H1 (cell line): ENCODE results near the gene NSFL1C. TPM values are rescaled to one million over a fixed set of nuclear protein-coding genes. Genes with fewer than 3 reads are reported as not detected.

Experiments
- CTCF ChIA-PET: fragments of 300-600 bp; sonication (Branson Sonifier 250); formaldehyde crosslinking; loops from one replicate; lab custom pipeline; 2021; ENCODE audit not compliant: partially characterized antibody; lab: Charles Lee
- POLR2A ChIA-PET: fragments of 300-600 bp; sonication (Branson Sonifier 250); formaldehyde crosslinking; loops from one replicate; lab custom pipeline; 2021; ENCODE audit warnings: inconsistent platforms; ENCODE audit not compliant: partially characterized antibody; lab: Charles Lee
- DNase-seq, 2 experiments: peaks; one replicate each; pipeline versions ENCODE4 v3.0.0 to v3.0.0-alpha.2; 2010 to 2022; ENCODE audit warnings: low spot score in 2 of 2, low read depth in 1 of 2, mixed read lengths in 1 of 2
- FAIRE-seq: peaks from 2 replicates; lab custom pipeline; 2011; peaks lifted over from hg19 to GRCh38; lab: Jason Lieb, UNC
- H2AFZ ChIP-seq: 2 replicates; pipeline ENCODE4 v1.8.1; 2012; ENCODE audit warnings: low read length, inconsistent platforms
- H2AK5ac ChIP-seq: 2 replicates; pipeline ENCODE4 v1.6.1; 2013; ENCODE audit warnings: low read depth, low read length
- H2BK120ac ChIP-seq: replicated peaks from 2 replicates; pipeline ENCODE3; 2013; ENCODE audit warnings: low read depth, low read length, inconsistent platforms
- H2BK12ac ChIP-seq: 2 replicates; pipeline ENCODE4 v1.6.1; 2013; ENCODE audit warnings: low read depth, low read length
- H2BK15ac ChIP-seq: 2 replicates; pipeline ENCODE4 v1.6.1; 2013; ENCODE audit warnings: low read length
- H2BK20ac ChIP-seq: 2 replicates; pipeline ENCODE4 v1.6.1; 2013; ENCODE audit warnings: low read length
- H2BK5ac ChIP-seq: 2 replicates; pipeline ENCODE4 v1.6.1; 2013; ENCODE audit warnings: low read depth, low read length
- H3K14ac ChIP-seq: 2 replicates; pipeline ENCODE4 v1.6.1; 2013; ENCODE audit warnings: inconsistent platforms; ENCODE audit not compliant: insufficient read length
- H3K18ac ChIP-seq: 2 replicates; pipeline ENCODE4 v1.6.1; 2013; ENCODE audit warnings: low read length; ENCODE audit errors: extremely low read depth
- H3K23ac ChIP-seq: 2 replicates; pipeline ENCODE4 v1.6.1; 2013; ENCODE audit warnings: inconsistent platforms; ENCODE audit not compliant: insufficient read length
- H3K23me2 ChIP-seq: 2 replicates; pipeline ENCODE4 v1.6.1; 2013; ENCODE audit warnings: low read depth, low read length
- H3K27ac ChIP-seq: 2 replicates; pipeline ENCODE4 v1.6.1; 2011; ENCODE audit warnings: low read depth, low read length, inconsistent platforms
- H3K27me3 ChIP-seq, 4 experiments: replicated peaks in 1 of 4; 1 replicate in 1 of 4; 2 replicates in 3 of 4; pipeline versions ENCODE4 v1.6.1 to v1.8.1; 2011 to 2013; ENCODE audit warnings: low read length in 3 of 4, mild to moderate bottlenecking in 3 of 4, inconsistent platforms in 2 of 4, mixed read lengths in 2 of 4, moderate library complexity in 1 of 4; ENCODE audit not compliant: control insufficient read depth in 3 of 4, insufficient read depth in 3 of 4; ENCODE audit errors: extremely low read depth in 1 of 4
- H3K36me3 ChIP-seq, 4 experiments: 2 replicates each; pipeline versions ENCODE4 v1.6.1 to v1.8.1; 2011 to 2013; ENCODE audit warnings: mild to moderate bottlenecking in 4 of 4, low read length in 3 of 4, moderate library complexity in 2 of 4, control low read depth in 1 of 4, inconsistent platforms in 1 of 4; ENCODE audit not compliant: insufficient read depth in 4 of 4, control insufficient read depth in 2 of 4
- H3K4ac ChIP-seq: replicated peaks from 2 replicates; pipeline ENCODE3; 2013; ENCODE audit warnings: low read length, low read depth, mixed read lengths, inconsistent platforms; ENCODE audit not compliant: insufficient read length
- H3K4me1 ChIP-seq, 4 experiments: replicated peaks in 1 of 4; 1 replicate in 1 of 4; 2 replicates in 3 of 4; pipeline versions ENCODE4 v1.6.1 to v1.8.1; 2011 to 2013; ENCODE audit warnings: low read length in 3 of 4, inconsistent platforms in 2 of 4, mixed read lengths in 1 of 4; ENCODE audit not compliant: insufficient read depth in 4 of 4, control insufficient read depth in 3 of 4
- H3K4me2 ChIP-seq, 2 experiments: 2 replicates each; pipeline versions ENCODE4 v1.6.1 to v1.8.1; 2011 to 2013; ENCODE audit warnings: low read depth in 2 of 2, low read length in 2 of 2, control low read depth in 1 of 2, inconsistent platforms in 1 of 2, mild to moderate bottlenecking in 1 of 2; ENCODE audit not compliant: insufficient read depth in 1 of 2
- H3K4me3 ChIP-seq, 4 experiments: fragments of 200-600, 300-600 bp in 1 of 4; sonication (generic), shearing (Covaris generic), sonication (Bioruptor Twin) in 1 of 4; 2 replicates each; pipeline versions ENCODE4 v1.5.1 to v1.8.1; 2011 to 2016; ENCODE audit warnings: low read length in 4 of 4, low read depth in 3 of 4, control low read depth in 2 of 4, inconsistent platforms in 2 of 4, mild to moderate bottlenecking in 2 of 4, mixed read lengths in 1 of 4, moderate library complexity in 1 of 4; ENCODE audit not compliant: insufficient read depth in 2 of 4; ENCODE audit errors: extremely low read depth in 1 of 4
- H3K56ac ChIP-seq: replicated peaks from 2 replicates; pipeline ENCODE3; 2013; ENCODE audit warnings: low read depth, mild to moderate bottlenecking, mixed read lengths, low read length, inconsistent platforms; ENCODE audit not compliant: insufficient read length
- H3K79me1 ChIP-seq: 2 replicates; pipeline ENCODE4 v1.6.1; 2013; ENCODE audit warnings: low read depth, low read length, control low read depth
- H3K79me2 ChIP-seq, 2 experiments: 2 replicates each; pipeline versions ENCODE4 v1.6.1 to v1.8.1; 2012 to 2013; ENCODE audit warnings: low read length in 2 of 2, mild to moderate bottlenecking in 2 of 2, inconsistent platforms in 1 of 2; ENCODE audit not compliant: insufficient read depth in 2 of 2, control insufficient read depth in 1 of 2
- H3K9ac ChIP-seq, 4 experiments: replicated peaks in 1 of 4; 1 replicate in 1 of 4; 2 replicates in 3 of 4; pipeline versions ENCODE4 v1.6.1 to v1.8.1; 2011 to 2013; ENCODE audit warnings: low read depth in 3 of 4, low read length in 3 of 4, control low read depth in 2 of 4, mild to moderate bottlenecking in 2 of 4, moderate library complexity in 2 of 4, inconsistent platforms in 1 of 4; ENCODE audit errors: extremely low read depth in 1 of 4
- H3K9me3 ChIP-seq, 2 experiments: 2 replicates each; pipeline versions ENCODE4 v1.6.1 to v1.8.1; 2012 to 2013; ENCODE audit warnings: mild to moderate bottlenecking in 2 of 2, moderate library complexity in 2 of 2, control low read depth in 1 of 2, inconsistent platforms in 1 of 2, low read depth in 1 of 2, low read length in 1 of 2, mixed read lengths in 1 of 2; ENCODE audit not compliant: insufficient read depth in 2 of 2
- H4K20me1 ChIP-seq, 2 experiments: replicated peaks in 1 of 2; 2 replicates each; pipeline versions ENCODE3 to v1.8.1; 2011 to 2013; ENCODE audit warnings: inconsistent platforms in 2 of 2, low read length in 2 of 2, mild to moderate bottlenecking in 1 of 2; ENCODE audit not compliant: insufficient read depth in 2 of 2, control insufficient read depth in 1 of 2
- H4K5ac ChIP-seq: 2 replicates; pipeline ENCODE4 v1.6.1; 2013; ENCODE audit warnings: low read length, low read depth, mixed read lengths, inconsistent platforms; ENCODE audit not compliant: insufficient read length
- H4K8ac ChIP-seq: 2 replicates; pipeline ENCODE4 v1.8.0; 2013; ENCODE audit warnings: mild to moderate bottlenecking, moderate library complexity, low read length, inconsistent platforms; ENCODE audit not compliant: insufficient read depth; ENCODE audit errors: extremely low read depth
- H4K91ac ChIP-seq: replicated peaks from 2 replicates; pipeline ENCODE3; 2013; ENCODE audit warnings: low read length, mixed read lengths, inconsistent platforms; ENCODE audit not compliant: insufficient read length
- BACH1 ChIP-seq: IDR thresholded peaks from 2 replicates; pipeline ENCODE4 v1.6.1; 2012; ENCODE audit warnings: low read length, improper control_type of control experiment
- HDAC6 ChIP-seq: IDR thresholded peaks from one replicate; pipeline ENCODE4 v1.7.1; 2012; ENCODE audit warnings: low read depth, mild to moderate bottlenecking, inconsistent platforms, low read length, moderate library complexity
- WGBS, 2 experiments: shearing (Covaris generic) in 1 of 2; methylation state at CpG; one replicate each; pipeline versions ENCODE4 v1.1.6 to v1.1.7; 2013 to 2015; ENCODE audit warnings: low lambda C conversion rate in 2 of 2, mixed read lengths in 2 of 2, inconsistent platforms in 1 of 2, low coverage in 1 of 2, missing lambda C conversion rate in 1 of 2; ENCODE audit not compliant: insufficient replicate concordance in 2 of 2, insufficient coverage in 1 of 2, insufficient read length in 1 of 2; ENCODE audit errors: extremely low coverage in 1 of 2, missing lambda C conversion rate in 1 of 2; 5-methylcytosine and 5-hydroxymethylcytosine counted together
- polyA plus RNA-seq, 7 experiments: library from polyadenylated mRNA; depleted of rRNA in 3 of 7; stranded (reverse) in 5 of 7; unstranded in 2 of 7; fragments of >200 nt in 5 of 7; fragments of 200-250 nt in 2 of 7; gene quantifications; 1 replicate in 5 of 7; 2 replicates in 1 of 7; 4 replicates in 1 of 7; pipeline versions ENCODE4 v1.2.1 to v1.2.3, GENCODE V29; 2011 to 2013; ENCODE audit warnings: missing spikeins in 2 of 7, mixed read lengths in 2 of 7
- total RNA-seq: library from RNA; stranded (reverse); fragmentation: NEBNext Ultra II Directional; extraction: Animal tissue kit (Norgen Biotek cat#: 25700); gene quantifications from 2 replicates; pipeline ENCODE4 v1.2.1, GENCODE V29; 2021

The NSFL1C gene
- total and polyA plus RNA-seq, 2 of the 8 experiments (the other 6 are each of a cell fraction or from before 2014, with no cell fraction given): 21.6 to 98.0 TPM

DNA sequence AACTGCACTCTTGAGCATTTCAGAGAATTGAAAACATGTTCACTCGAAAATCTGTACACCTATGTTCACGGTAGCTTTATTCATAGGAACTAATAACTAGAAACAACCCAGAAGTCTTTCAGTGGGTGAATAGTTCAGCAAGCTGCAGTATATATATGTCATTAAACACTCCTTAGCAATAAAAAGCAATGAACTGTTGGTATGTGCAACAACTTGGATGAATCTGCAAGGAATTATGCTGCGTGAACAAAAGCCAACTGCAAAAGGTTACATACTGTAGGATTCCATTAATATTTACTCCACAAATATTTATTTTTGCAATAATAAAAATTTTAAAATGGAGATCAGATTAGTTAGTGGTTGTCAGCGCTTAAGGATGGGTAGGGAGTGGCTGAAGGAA is 51.7 kb downstream of the NSFL1C start:
- no peak overlapping the region for H4K5ac ChIP-seq
- no peaks in the 10 kb centered on the region for H3K36me3 ChIP-seq
- no peak overlapping the region for H3K4me3 ChIP-seq
- no peak overlapping the region for H3K56ac ChIP-seq
- no peak overlapping the region for H4K8ac ChIP-seq
- H3K23ac ChIP-seq: no peak overlapping the region
- ChIA-PET CTCF (interaction anchor here (1.5 to 1.8 kb wide), 2 partner anchors 9 to 23 kb away, joined by 4 to 7 read pairs; no protein-coding TSS in a partner anchor), POLR2A (no interaction called here)
- H3K4me2 ChIP-seq: no peak overlapping the region
- no peak overlapping the region for H2AK5ac ChIP-seq
- DNase-seq: no peak
- H3K4me1 ChIP-seq: peaks cover 0 to 3% (median under 1%) of the 10 kb centered on the region in 4 experiments; a peak in 4 of 7 replicates
- no peak overlapping the region for H2AFZ ChIP-seq
- H2BK12ac ChIP-seq: no peak overlapping the region
- H4K20me1 ChIP-seq: no peaks in the 10 kb centered on the region
- H2BK120ac ChIP-seq: no peak overlapping the region
- WGBS, 2 experiments: 82% methylated on average over 4 of the region's 4 CpGs; no CpG with 5 or more reads in 1 of the 2 experiments
- no peak overlapping the region for H3K4ac ChIP-seq
- H3K9ac ChIP-seq: no peak overlapping the region
- H3K27me3 ChIP-seq: 0 out of 7 replicates have a peak, but pooled peaks cover 0 to 3% (median 0%) of the 10 kb centered on the region in 4 experiments
- no peak overlapping the region for H2BK15ac ChIP-seq
- FAIRE-seq: no peak
- H3K14ac ChIP-seq: no peak overlapping the region
- H4K91ac ChIP-seq: no peak overlapping the region
- no peak overlapping the region for H2BK20ac ChIP-seq
- no peaks in the 10 kb centered on the region for H3K23me2 ChIP-seq
- no peak overlapping the region for H3K18ac ChIP-seq
- H3K79me1 ChIP-seq: no peaks in the 10 kb centered on the region
- H2BK5ac ChIP-seq: no peak overlapping the region
- H3K79me2 ChIP-seq: no peaks in the 10 kb centered on the region
- no peak overlapping the region for H3K27ac ChIP-seq
- H3K9me3 ChIP-seq: peaks cover 0 to 6% of the 10 kb centered on the region in 2 experiments; a peak in 1 of 4 replicates
- TF ChIP-seq HDAC6: no peak
- TF ChIP-seq BACH1: no peak
